Breast epithelium (tissue), 4 donors: ENCODE data around the gene FRS2. TPM values are rescaled to one million over a fixed set of nuclear protein-coding genes. Genes with fewer than 3 reads are reported as not detected.

Source experiments
- DNase-seq, 2 donors: peaks; one replicate each; pipeline ENCODE4 v3.0.0-alpha.2; 2019; ENCODE audit warnings: low spot score in 2 of 2
- H3K27ac ChIP-seq, 2 donors: fragments of 200-600 bp; sonication (generic) in 1 of 2; one replicate each; pipeline ENCODE4 v1.5.1; 2016 to 2019; ENCODE audit warnings: mild to moderate bottlenecking in 1 of 2
- H3K27me3 ChIP-seq, 2 donors: fragments of 200-600 bp; sonication (generic) in 1 of 2; one replicate each; pipeline versions ENCODE4 v1.5.1 to v1.6.0; 2017 to 2019; ENCODE audit warnings: control low read depth in 1 of 2, mild to moderate bottlenecking in 1 of 2
- H3K36me3 ChIP-seq: fragments of 200-600 bp; one replicate; pipeline ENCODE4 v1.5.1; 2019
- H3K4me1 ChIP-seq, 2 donors: fragments of 200-600 bp; sonication (generic); one replicate each; pipeline ENCODE4 v1.5.1; 2016 to 2019; ENCODE audit warnings: control low read depth in 1 of 2
- H3K4me3 ChIP-seq, 3 donors: fragments of 200-600 bp; sonication (generic); 1 replicate in 2 of 3; 2 replicates in 1 of 3; pipeline ENCODE4 v1.5.1; 2016 to 2019; ENCODE audit warnings: mild to moderate bottlenecking in 3 of 3, moderate library complexity in 2 of 3
- H3K9me3 ChIP-seq, 2 donors: fragments of 200-600 bp; sonication (generic) in 1 of 2; one replicate each; pipeline ENCODE4 v1.5.1; 2016 to 2019; ENCODE audit warnings: control low read depth in 1 of 2
- CTCF ChIP-seq, 3 donors: fragments of 450-650 bp; IDR thresholded peaks; one replicate each; pipeline ENCODE4 v1.5.1; 2016 to 2017; ENCODE audit warnings: antibody characterized with exemption in 3 of 3, mild to moderate bottlenecking in 3 of 3, moderate library complexity in 3 of 3
- POLR2A ChIP-seq: fragments of 450-650 bp; IDR thresholded peaks from one replicate; pipeline ENCODE4 v1.6.1; 2016; ENCODE audit warnings: antibody characterized with exemption, mild to moderate bottlenecking, moderate library complexity
- POLR2AphosphoS5 ChIP-seq, 3 donors: sonication (generic); formaldehyde crosslinking; IDR thresholded peaks; one replicate each; pipeline ENCODE4 v1.6.1; 2017; ENCODE audit warnings: antibody characterized with exemption in 3 of 3
- intact Hi-C: fragments of 100-400 bp; cut with DNase I; formaldehyde crosslinking; loops from one replicate; pipeline ENCODE4 v1.15.1; 2023; ENCODE audit warnings: low total_unique reads
- total RNA-seq, 3 donors: library from RNA; depleted of rRNA; stranded (reverse); fragments of >200 nt; gene quantifications; one replicate each; pipeline ENCODE4 v1.1.0, GENCODE V29; 2016

FRS2 gene
- total RNA-seq, 3 donors from 2014 or later = 54.9 to 125 (median 72.4) TPM

- no peak overlapping the region for H3K27ac ChIP-seq
- H3K9me3 ChIP-seq = peaks cover 0 to 5% of the 10 kb centered on the region in 2 donors
- H3K27me3 ChIP-seq = no peaks in the 10 kb centered on the region
- intact Hi-C loops = no loop called here
- no peak for DNase-seq
- H3K4me3 ChIP-seq = no peak overlapping the region
- no peaks in the 10 kb centered on the region for H3K4me1 ChIP-seq
- H3K36me3 ChIP-seq = no peaks in the 10 kb centered on the region
- no peak for TF ChIP-seq POLR2A
- TF ChIP-seq POLR2AphosphoS5 (IDR thresholded peaks at IDR 0.05) = no peak
- no peak for TF ChIP-seq CTCF (IDR thresholded peaks at IDR 0.05)
These were observed 47.2 kb downstream of the FRS2 start for GRCh38 chr12:69517406-69517805.

- no peak for DNase-seq
- TF ChIP-seq POLR2AphosphoS5 (IDR thresholded peaks at IDR 0.05) = no peak
- TF ChIP-seq CTCF (IDR thresholded peaks at IDR 0.05) = no peak
- no peak for TF ChIP-seq POLR2A
- Histone ChIP-seq H3K27me3 (no peaks in the 10 kb centered on the region), H3K9me3 (peaks cover 4 to 8% of the 10 kb centered on the region in 2 donors), H3K4me3 (no peak overlapping the region), H3K36me3 (no peaks in the 10 kb centered on the region), H3K4me1 (no peaks in the 10 kb centered on the region), H3K27ac (no peak overlapping the region)
- intact Hi-C loops = no loop called here
These were observed 49.7 kb downstream of the FRS2 start for GRCh38 chr12:69519871-69520270.

- peaks cover 0 to 12% of the 10 kb centered on the region in 2 donors for H3K4me1 ChIP-seq
- intact Hi-C loops = no loop called here
- no peaks in the 10 kb centered on the region for H3K27me3 ChIP-seq
- H3K36me3 ChIP-seq = no peaks in the 10 kb centered on the region
- H3K4me3 ChIP-seq = no peak overlapping the region
- no peak for DNase-seq
- H3K9me3 ChIP-seq = peaks cover 4 to 8% of the 10 kb centered on the region in 2 donors
- TF ChIP-seq CTCF (IDR thresholded peaks at IDR 0.05) (no peak), POLR2A (no peak), POLR2AphosphoS5 (IDR thresholded peaks at IDR 0.05) (no peak)
- no peak overlapping the region for H3K27ac ChIP-seq
These were observed 53.5 kb downstream of the FRS2 start for GRCh38 chr12:69523433-69524330.

GRCh38 chr12:69524331-69524630 is 54.1 kb downstream of the FRS2 start:
- intact Hi-C loops = no loop called here
- H3K4me3 ChIP-seq = no peak overlapping the region
- H3K4me1 ChIP-seq = peaks cover 0 to 14% of the 10 kb centered on the region in 2 donors
- H3K27me3 ChIP-seq = no peaks in the 10 kb centered on the region
- H3K36me3 ChIP-seq = no peaks in the 10 kb centered on the region
- TF ChIP-seq POLR2AphosphoS5 (IDR thresholded peaks at IDR 0.05) (no peak), POLR2A (no peak), CTCF (IDR thresholded peaks at IDR 0.05) (no peak)
- DNase-seq = no peak
- H3K27ac ChIP-seq = no peak overlapping the region
- H3K9me3 ChIP-seq = peaks cover 4 to 8% of the 10 kb centered on the region in 2 donors

- H3K27me3 ChIP-seq = no peaks in the 10 kb centered on the region
- peaks cover 0 to 14% of the 10 kb centered on the region in 2 donors for H3K4me1 ChIP-seq
- intact Hi-C loops = no loop called here
- H3K4me3 ChIP-seq = no peak overlapping the region
- H3K9me3 ChIP-seq = peaks cover 4 to 8% of the 10 kb centered on the region in 2 donors
- TF ChIP-seq POLR2AphosphoS5 (IDR thresholded peaks at IDR 0.05) = no peak
- H3K36me3 ChIP-seq = no peaks in the 10 kb centered on the region
- no peak for DNase-seq
- H3K27ac ChIP-seq = no peak overlapping the region
These were observed 54.7 kb downstream of the FRS2 start for GRCh38 chr12:69524755-69525469.
